ENCODE data around the gene JMJD4. TPM values are rescaled to one million over a fixed set of nuclear protein-coding genes. Genes with fewer than 3 reads are reported as not detected.
A peak's percentile ranks its signal among the peaks of the same experiment; 100 is the strongest.

Gene JMJD4
- total and polyA plus RNA-seq, 2 experiments from 2014 or later = 11.5 to 17.7 TPM

DNA sequence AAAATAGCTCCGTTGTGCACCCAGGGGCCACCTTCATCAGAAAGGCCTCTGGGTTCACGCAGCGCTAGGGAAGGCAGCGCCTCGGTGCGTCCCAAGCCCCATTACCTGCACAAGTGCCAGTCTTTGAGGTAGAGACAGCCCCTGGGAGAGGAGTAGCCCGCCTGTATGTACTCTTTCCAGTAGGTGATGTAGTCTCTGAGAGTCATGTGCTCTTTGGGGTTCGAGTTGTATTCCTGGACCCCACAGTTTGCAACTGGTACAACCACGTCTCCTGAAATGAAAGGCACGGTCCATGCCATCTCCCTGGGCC, 601 bp downstream of the JMJD4 start (continued):
- TF ChIP-seq, protein P1, sequence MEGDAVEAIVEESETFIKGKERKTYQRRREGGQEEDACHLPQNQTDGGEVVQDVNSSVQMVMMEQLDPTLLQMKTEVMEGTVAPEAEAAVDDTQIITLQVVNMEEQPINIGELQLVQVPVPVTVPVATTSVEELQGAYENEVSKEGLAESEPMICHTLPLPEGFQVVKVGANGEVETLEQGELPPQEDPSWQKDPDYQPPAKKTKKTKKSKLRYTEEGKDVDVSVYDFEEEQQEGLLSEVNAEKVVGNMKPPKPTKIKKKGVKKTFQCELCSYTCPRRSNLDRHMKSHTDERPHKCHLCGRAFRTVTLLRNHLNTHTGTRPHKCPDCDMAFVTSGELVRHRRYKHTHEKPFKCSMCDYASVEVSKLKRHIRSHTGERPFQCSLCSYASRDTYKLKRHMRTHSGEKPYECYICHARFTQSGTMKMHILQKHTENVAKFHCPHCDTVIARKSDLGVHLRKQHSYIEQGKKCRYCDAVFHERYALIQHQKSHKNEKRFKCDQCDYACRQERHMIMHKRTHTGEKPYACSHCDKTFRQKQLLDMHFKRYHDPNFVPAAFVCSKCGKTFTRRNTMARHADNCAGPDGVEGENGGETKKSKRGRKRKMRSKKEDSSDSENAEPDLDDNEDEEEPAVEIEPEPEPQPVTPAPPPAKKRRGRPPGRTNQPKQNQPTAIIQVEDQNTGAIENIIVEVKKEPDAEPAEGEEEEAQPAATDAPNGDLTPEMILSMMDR (conservative IDR thresholded peaks at IDR 0.05; ENCODE audit: low read depth in 2 of 2) = no peak
- TF ChIP-seq ZNF331 (CRISPR knock-in tag; IDR thresholded peaks at IDR 0.05; ENCODE audit: low read depth) = no peak
- no peak for TF ChIP-seq ZNF114 (CRISPR knock-in tag; IDR thresholded peaks at IDR 0.05)
- no peak for TF ChIP-seq EZH2 (IDR thresholded peaks at IDR 0.05; ENCODE audit: low read depth, unreplicated experiment)
- TF ChIP-seq, protein P2, sequence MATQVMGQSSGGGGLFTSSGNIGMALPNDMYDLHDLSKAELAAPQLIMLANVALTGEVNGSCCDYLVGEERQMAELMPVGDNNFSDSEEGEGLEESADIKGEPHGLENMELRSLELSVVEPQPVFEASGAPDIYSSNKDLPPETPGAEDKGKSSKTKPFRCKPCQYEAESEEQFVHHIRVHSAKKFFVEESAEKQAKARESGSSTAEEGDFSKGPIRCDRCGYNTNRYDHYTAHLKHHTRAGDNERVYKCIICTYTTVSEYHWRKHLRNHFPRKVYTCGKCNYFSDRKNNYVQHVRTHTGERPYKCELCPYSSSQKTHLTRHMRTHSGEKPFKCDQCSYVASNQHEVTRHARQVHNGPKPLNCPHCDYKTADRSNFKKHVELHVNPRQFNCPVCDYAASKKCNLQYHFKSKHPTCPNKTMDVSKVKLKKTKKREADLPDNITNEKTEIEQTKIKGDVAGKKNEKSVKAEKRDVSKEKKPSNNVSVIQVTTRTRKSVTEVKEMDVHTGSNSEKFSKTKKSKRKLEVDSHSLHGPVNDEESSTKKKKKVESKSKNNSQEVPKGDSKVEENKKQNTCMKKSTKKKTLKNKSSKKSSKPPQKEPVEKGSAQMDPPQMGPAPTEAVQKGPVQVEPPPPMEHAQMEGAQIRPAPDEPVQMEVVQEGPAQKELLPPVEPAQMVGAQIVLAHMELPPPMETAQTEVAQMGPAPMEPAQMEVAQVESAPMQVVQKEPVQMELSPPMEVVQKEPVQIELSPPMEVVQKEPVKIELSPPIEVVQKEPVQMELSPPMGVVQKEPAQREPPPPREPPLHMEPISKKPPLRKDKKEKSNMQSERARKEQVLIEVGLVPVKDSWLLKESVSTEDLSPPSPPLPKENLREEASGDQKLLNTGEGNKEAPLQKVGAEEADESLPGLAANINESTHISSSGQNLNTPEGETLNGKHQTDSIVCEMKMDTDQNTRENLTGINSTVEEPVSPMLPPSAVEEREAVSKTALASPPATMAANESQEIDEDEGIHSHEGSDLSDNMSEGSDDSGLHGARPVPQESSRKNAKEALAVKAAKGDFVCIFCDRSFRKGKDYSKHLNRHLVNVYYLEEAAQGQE (IDR thresholded peaks at IDR 0.05; ENCODE audit: unreplicated experiment) = no peak
- TF ChIP-seq JUNB (IDR thresholded peaks at IDR 0.05; ENCODE audit: unreplicated experiment) = no peak

DNA sequence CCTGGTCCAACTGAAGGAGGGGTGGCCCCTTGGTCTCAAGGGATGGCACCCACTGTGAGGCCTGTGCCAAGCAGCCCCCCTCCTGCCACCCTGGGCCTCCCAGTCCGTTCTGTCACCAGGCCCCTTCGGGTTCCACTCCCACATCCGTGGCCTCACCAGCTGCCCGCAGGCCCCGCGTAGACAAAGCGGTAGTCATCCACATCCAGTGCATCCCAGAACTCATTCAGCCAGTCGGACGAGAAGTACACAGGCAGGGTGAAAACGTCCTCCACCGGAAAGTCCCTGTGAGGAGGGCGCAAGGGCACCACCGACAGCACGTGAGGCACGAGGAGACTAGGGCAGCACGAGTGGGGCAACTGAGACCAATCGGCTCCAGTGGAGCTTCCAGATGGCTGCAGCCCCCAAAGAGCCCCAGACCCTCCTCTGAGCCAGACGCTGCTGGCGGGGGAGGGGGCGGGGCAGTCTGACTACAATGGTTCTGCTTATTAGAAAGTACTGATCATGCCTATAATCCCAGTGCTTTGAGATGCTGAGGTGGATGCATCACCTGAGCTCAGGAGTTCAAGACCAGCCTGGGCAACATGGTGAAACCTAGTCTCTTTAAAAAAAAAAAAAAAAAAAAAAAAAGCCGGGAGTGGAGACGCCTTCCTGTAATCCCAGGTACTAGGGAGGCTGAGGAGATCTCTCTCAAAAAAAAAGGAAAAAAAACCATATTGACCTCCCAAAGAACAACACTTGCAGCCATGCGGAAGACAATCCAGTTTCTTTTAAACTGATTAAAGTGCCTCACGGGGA, 1.2 kb downstream of the JMJD4 start:
- H3K27ac ChIP-seq (ENCODE audit: low read depth) = no peak overlapping the region
- peaks cover 15% of the 10 kb centered on the region; the same call in 1 of the 2 replicates for H3K4me1 ChIP-seq (ENCODE audit: insufficient read depth)
- no peaks in the 10 kb centered on the region for H3K9me2 ChIP-seq (ENCODE audit: insufficient read depth)
- Mint-ChIP-seq H3K4me3 (peak overlapping the region; percentile 95), H3K36me3 (ENCODE audit: low read depth) (peaks cover 21% of the 10 kb centered on the region), H3K9me3 (no peaks in the 10 kb centered on the region; the same call in 2 of the 3 replicates), H3K4me1 (peaks cover 19% of the 10 kb centered on the region), H3K27me3 (ENCODE audit: insufficient read depth, low read depth, poor library complexity) (peaks cover 12% of the 10 kb centered on the region), H3K27ac (peak overlapping the region; percentile 88)
- H3F3A ChIP-seq (replicated peaks; ENCODE audit: low read depth) = 0 out of 2 replicates have a peak, but pooled peaks cover 7% of the 10 kb centered on the region
- H3K79me2 ChIP-seq (replicated peaks; ENCODE audit: insufficient read depth) = peaks cover 49% of the 10 kb centered on the region
- ATAC-seq = no peak
- H2AFZ ChIP-seq = no peak overlapping the region
- peak overlapping the region; percentile 92 for H3K4me3 ChIP-seq
- H3K36me3 ChIP-seq (ENCODE audit: insufficient read depth) = no peaks in the 10 kb centered on the region
- H3K27me3 ChIP-seq (ENCODE audit: insufficient read depth) = no peaks in the 10 kb centered on the region
- no peak for DNase-seq (ENCODE audit: low spot score)
- H4K20me1 ChIP-seq (replicated peaks; ENCODE audit: insufficient read depth) = peaks cover 3% of the 10 kb centered on the region; the same call in 1 of the 2 replicates
- no peak for TF ChIP-seq CREB1 (CRISPR knock-in tag; IDR thresholded peaks at IDR 0.05; ENCODE audit: low read depth)
- TF ChIP-seq, protein P3, sequence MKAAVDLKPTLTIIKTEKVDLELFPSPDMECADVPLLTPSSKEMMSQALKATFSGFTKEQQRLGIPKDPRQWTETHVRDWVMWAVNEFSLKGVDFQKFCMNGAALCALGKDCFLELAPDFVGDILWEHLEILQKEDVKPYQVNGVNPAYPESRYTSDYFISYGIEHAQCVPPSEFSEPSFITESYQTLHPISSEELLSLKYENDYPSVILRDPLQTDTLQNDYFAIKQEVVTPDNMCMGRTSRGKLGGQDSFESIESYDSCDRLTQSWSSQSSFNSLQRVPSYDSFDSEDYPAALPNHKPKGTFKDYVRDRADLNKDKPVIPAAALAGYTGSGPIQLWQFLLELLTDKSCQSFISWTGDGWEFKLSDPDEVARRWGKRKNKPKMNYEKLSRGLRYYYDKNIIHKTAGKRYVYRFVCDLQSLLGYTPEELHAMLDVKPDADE (IDR thresholded peaks at IDR 0.05) = no peak
- no peak for TF ChIP-seq EZH2phosphoT487 (IDR thresholded peaks at IDR 0.05; ENCODE audit: unreplicated experiment)
- TF ChIP-seq, protein P2 (IDR thresholded peaks at IDR 0.05; ENCODE audit: unreplicated experiment) = no peak
- TF ChIP-seq, protein P1 (conservative IDR thresholded peaks at IDR 0.05; ENCODE audit: low read depth in 2 of 2) = no peak
- peak overlapping the region; percentile 96 for H3K4me2 ChIP-seq

All from GM23338 (cell line).